GM21381 (cell line): ENCODE measurements around the gene IFNA14.
"Not testable (repeated sequence)": the region's sequence is repeated elsewhere in the genome, so short reads cannot be mapped to it uniquely, and the experiment has no call there.

Experiments used
- ATAC-seq: cut with Tn5 transposase; IDR thresholded peaks from one replicate; pipeline ENCODE4 v1.9.1; 2021; ENCODE audit warnings: mild to moderate bottlenecking, moderate library complexity; ENCODE audit not compliant: unreplicated experiment

Gene IFNA14

GRCh38 chr9:21217211-21217610 is 22.6 kb downstream of the IFNA14 start, which contains the start of gene IFNA16:
Gene IFNA16, minus strand, starts transcription at chr9:21217311. Its CDS starts 6 bp downstream, at chr9:21217305.
- ATAC-seq: not testable (repeated sequence)

GRCh38 chr9:21213411-21214326 is 26.1 kb downstream of the IFNA14 start:
- peak; percentile 67 for ATAC-seq

- not testable (repeated sequence) for ATAC-seq
Measured at GRCh38 chr9:21212160-21212559, 27.6 kb downstream of the IFNA14 start.

GRCh38 chr9:21210782-21211181 is 29.0 kb downstream of the IFNA14 start:
- ATAC-seq: not testable (repeated sequence)

- ATAC-seq: no peak
Measured at GRCh38 chr9:21210311-21210710, 29.5 kb downstream of the IFNA14 start.

- not testable (repeated sequence) for ATAC-seq
Measured at GRCh38 chr9:21207043-21207442, 32.8 kb downstream of the IFNA14 start, which contains the start of gene IFNA10. Gene IFNA10, minus strand, starts transcription at chr9:21207143. Its CDS starts 46 bp downstream, at chr9:21207097.

GRCh38 chr9:21205204-21205603 is 34.6 kb downstream of the IFNA14 start:
- no peak for ATAC-seq

GRCh38 chr9:21202105-21202504 is 37.7 kb downstream of the IFNA14 start, which contains the start of gene IFNA7:
Gene IFNA7, minus strand, starts transcription at chr9:21202205. Its CDS starts 40 bp downstream, at chr9:21202165.
- not testable (repeated sequence) for ATAC-seq

GRCh38 chr9:21194867-21195776 is 44.7 kb downstream of the IFNA14 start:
- peak; percentile 90 for ATAC-seq
